Suprapubic skin (tissue), 4 donors: ENCODE data around the gene ATP5PF. TPM values are rescaled to one million over a fixed set of nuclear protein-coding genes. Genes with fewer than 3 reads are reported as not detected.
"Not testable (repeated sequence)": the region's sequence is repeated elsewhere in the genome, so short reads cannot be mapped to it uniquely, and the experiment has no call there.

ENCODE experiments used
- DNase-seq, 2 donors: peaks; one replicate each; pipeline ENCODE4 v3.0.0-alpha.2; 2019; ENCODE audit warnings: low spot score in 2 of 2
- H3K27ac ChIP-seq: fragments of 200-600 bp; sonication (generic); one replicate; pipeline ENCODE4 v1.5.1; 2019
- H3K27me3 ChIP-seq: fragments of 200-600 bp; sonication (generic); one replicate; pipeline ENCODE4 v1.5.1; 2019
- H3K36me3 ChIP-seq: fragments of 200-600 bp; sonication (generic); one replicate; pipeline ENCODE4 v1.5.1; 2019
- H3K4me1 ChIP-seq: fragments of 200-600 bp; sonication (generic); one replicate; pipeline ENCODE4 v1.5.1; 2019
- H3K4me3 ChIP-seq: fragments of 200-600 bp; sonication (generic); one replicate; pipeline ENCODE4 v1.5.1; 2019; ENCODE audit warnings: mild to moderate bottlenecking
- H3K9me3 ChIP-seq: fragments of 200-600 bp; sonication (generic); one replicate; pipeline ENCODE4 v1.5.1; 2019
- EP300 ChIP-seq: sonication (generic); formaldehyde crosslinking; IDR thresholded peaks from one replicate; pipeline ENCODE4 v1.6.1; 2017; ENCODE audit warnings: antibody characterized with exemption
- POLR2A ChIP-seq, 2 donors: fragments of 450-650 bp; IDR thresholded peaks; one replicate each; pipeline ENCODE4 v1.6.1; 2017; ENCODE audit warnings: antibody characterized with exemption in 2 of 2, mild to moderate bottlenecking in 2 of 2, moderate library complexity in 2 of 2
- POLR2AphosphoS5 ChIP-seq, 3 donors: sonication (generic); formaldehyde crosslinking; IDR thresholded peaks; one replicate each; pipeline ENCODE4 v1.6.1; 2017; ENCODE audit warnings: antibody characterized with exemption in 3 of 3
- WGBS: methylation state at CpG from one replicate; pipeline ENCODE4 v1.1.5; 2018; 5-methylcytosine and 5-hydroxymethylcytosine counted together
- total RNA-seq, 4 donors: library from RNA; depleted of rRNA; stranded (reverse); fragments of >200 nt; gene quantifications; one replicate each; pipeline ENCODE4 v1.1.0, GENCODE V29; 2016
- TF ChIP-seq, protein P1 (sequence below), 2 donors: fragments of 200-600 bp in 1 of 2; fragments of 450-650 bp in 1 of 2; sonication (generic) in 1 of 2; IDR thresholded peaks; one replicate each; pipeline ENCODE4 v1.5.1; 2016 to 2019; ENCODE audit warnings: antibody characterized with exemption in 2 of 2, mild to moderate bottlenecking in 1 of 2, moderate library complexity in 1 of 2

Gene ATP5PF
- total RNA-seq, 4 donors from 2014 or later: 45.5 to 66.5 (median 55.1) TPM

DNA sequence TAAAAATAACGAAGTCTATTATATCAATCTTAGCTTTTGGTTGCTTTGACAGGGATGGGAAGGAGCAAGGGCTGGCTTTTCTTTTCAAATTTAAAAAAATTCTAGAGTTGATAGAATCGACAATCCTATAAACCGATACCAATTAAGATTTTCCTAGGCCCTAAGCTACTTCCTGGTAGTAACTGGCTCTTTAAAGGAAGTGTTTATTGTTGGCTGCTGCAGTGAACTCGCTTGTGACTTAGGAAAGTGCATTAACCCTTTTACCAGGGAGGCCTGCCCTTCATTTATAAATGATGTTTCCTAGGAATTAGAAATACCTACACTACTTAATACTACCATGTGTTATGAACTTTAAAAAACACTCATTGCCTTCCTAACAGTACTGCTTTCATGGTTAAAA is 33.2 kb downstream of the ATP5PF start:
- TF ChIP-seq, protein P1, sequence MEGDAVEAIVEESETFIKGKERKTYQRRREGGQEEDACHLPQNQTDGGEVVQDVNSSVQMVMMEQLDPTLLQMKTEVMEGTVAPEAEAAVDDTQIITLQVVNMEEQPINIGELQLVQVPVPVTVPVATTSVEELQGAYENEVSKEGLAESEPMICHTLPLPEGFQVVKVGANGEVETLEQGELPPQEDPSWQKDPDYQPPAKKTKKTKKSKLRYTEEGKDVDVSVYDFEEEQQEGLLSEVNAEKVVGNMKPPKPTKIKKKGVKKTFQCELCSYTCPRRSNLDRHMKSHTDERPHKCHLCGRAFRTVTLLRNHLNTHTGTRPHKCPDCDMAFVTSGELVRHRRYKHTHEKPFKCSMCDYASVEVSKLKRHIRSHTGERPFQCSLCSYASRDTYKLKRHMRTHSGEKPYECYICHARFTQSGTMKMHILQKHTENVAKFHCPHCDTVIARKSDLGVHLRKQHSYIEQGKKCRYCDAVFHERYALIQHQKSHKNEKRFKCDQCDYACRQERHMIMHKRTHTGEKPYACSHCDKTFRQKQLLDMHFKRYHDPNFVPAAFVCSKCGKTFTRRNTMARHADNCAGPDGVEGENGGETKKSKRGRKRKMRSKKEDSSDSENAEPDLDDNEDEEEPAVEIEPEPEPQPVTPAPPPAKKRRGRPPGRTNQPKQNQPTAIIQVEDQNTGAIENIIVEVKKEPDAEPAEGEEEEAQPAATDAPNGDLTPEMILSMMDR (IDR thresholded peaks at IDR 0.05): no peak
- TF ChIP-seq POLR2A (IDR thresholded peaks at IDR 0.05) (no peak), POLR2AphosphoS5 (IDR thresholded peaks at IDR 0.05) (no peak), EP300 (no peak)
- H3K36me3 ChIP-seq: peaks cover 5% of the 10 kb centered on the region
- H3K4me1 ChIP-seq: no peaks in the 10 kb centered on the region
- no peaks in the 10 kb centered on the region for H3K9me3 ChIP-seq
- no peak overlapping the region for H3K27ac ChIP-seq
- H3K27me3 ChIP-seq: no peaks in the 10 kb centered on the region
- H3K4me3 ChIP-seq: no peak overlapping the region
- 75% methylated on average over 4 of the region's 4 CpGs for WGBS
- DNase-seq: no peak

DNA sequence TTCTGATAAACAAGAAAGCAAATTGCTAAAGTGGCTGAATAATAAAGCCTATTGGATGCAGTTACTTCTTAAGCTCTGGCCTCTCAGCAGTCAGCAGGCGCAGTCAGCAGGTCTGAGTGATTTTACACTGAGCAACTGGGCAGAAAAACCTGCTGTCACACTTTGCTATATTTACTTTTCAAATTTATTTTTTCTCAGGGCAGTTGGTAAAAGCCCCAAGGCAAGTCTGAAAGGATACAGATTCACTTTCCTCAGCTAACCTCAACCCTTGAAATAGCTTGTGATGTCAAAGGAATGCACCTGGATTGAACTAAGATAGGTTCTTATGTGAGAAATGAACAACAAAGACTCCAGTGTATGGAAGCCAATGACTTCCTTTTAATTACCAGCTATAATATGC is 34.0 kb downstream of the ATP5PF start:
- Histone ChIP-seq H3K27me3 (no peaks in the 10 kb centered on the region), H3K4me1 (no peaks in the 10 kb centered on the region), H3K4me3 (no peak overlapping the region), H3K36me3 (no peaks in the 10 kb centered on the region), H3K27ac (no peak overlapping the region), H3K9me3 (no peaks in the 10 kb centered on the region)
- TF ChIP-seq, protein P1 (IDR thresholded peaks at IDR 0.05): no peak
- DNase-seq: no peak
- WGBS: 88% methylated on average over 1 of the region's 1 CpG

DNA sequence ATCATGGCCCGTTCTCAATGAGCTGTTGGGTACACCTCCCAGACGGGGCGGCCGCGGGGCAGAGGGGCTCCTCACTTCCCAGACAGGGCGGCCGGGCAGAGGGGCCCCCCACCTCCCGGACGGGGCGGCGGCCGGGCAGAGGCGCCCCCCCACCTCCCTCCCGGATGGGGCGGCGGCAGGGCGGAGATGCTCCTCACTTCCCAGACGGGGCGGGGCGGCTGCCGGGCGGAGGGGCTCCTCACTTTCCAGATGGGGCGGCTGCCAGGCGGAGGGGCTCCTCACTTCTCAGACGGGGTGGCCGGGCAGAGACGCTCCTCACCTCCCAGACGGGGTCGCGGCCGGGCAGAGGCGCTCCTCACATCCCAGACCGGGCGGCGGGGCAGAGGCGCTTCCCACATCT is 39.2 kb downstream of the ATP5PF start:
- H3K4me3 ChIP-seq: not testable (repeated sequence)

DNA sequence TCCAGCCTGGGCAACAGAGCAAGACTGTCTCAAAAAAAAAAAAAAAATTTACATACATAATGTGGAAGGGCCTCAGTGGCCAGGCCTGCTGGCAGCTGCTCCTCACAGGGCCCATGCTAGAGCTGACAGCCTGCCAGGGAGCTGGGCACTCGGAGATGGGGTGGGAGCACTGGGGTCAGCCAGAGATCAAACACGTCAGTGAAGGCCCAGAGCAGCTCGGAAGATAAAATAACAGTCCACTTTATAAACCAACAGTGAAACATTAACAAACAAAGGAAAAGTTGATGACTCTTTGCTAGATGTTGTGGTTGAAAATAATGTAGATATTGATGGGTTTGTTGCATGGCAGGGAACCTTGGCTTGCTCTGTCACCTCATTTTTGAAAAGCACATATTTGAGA is 42.7 kb downstream of the ATP5PF start:
- TF ChIP-seq EP300 (no peak), POLR2A (IDR thresholded peaks at IDR 0.05) (no peak), POLR2AphosphoS5 (IDR thresholded peaks at IDR 0.05) (no peak)
- TF ChIP-seq, protein P1 (IDR thresholded peaks at IDR 0.05): no peak
- no peaks in the 10 kb centered on the region for H3K36me3 ChIP-seq
- H3K27me3 ChIP-seq: no peaks in the 10 kb centered on the region
- WGBS: 87% methylated on average over 3 of the region's 3 CpGs
- H3K27ac ChIP-seq: no peak overlapping the region
- no peaks in the 10 kb centered on the region for H3K4me1 ChIP-seq
- no peaks in the 10 kb centered on the region for H3K9me3 ChIP-seq
- H3K4me3 ChIP-seq: no peak overlapping the region
- no peak for DNase-seq

More for the DNA sequence above, 39.2 kb downstream of the ATP5PF start:
- not testable (repeated sequence) for H3K27ac ChIP-seq, H3K27me3 ChIP-seq, DNase-seq, H3K9me3 ChIP-seq, H3K4me1 ChIP-seq, H3K36me3 ChIP-seq
- 95% methylated on average over 24 of the region's 36 CpGs for WGBS

DNA sequence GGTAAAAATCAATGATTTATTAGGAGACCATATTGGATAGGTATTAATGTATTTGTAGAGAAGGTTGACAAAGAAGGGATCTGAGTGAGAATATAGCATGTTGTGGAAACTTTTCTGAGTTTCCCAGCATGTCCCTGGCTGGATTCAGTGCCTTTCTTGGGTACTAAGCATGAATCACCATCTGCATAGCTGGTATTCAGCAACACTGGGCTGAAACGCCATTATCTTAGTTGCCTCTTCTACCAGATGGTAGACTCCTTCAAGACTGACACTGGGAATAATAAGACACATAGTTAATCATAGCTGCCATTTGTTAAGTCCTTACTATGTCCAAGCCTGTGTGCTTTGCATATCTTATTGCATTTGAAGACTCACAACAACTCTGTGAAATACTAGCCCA is 45.5 kb downstream of the ATP5PF start:
- Histone ChIP-seq H3K27ac (no peak overlapping the region), H3K4me3 (no peak overlapping the region), H3K4me1 (no peaks in the 10 kb centered on the region), H3K27me3 (no peaks in the 10 kb centered on the region), H3K36me3 (no peaks in the 10 kb centered on the region), H3K9me3 (no peaks in the 10 kb centered on the region)
- TF ChIP-seq EP300 (no peak), POLR2AphosphoS5 (IDR thresholded peaks at IDR 0.05) (no peak), POLR2A (IDR thresholded peaks at IDR 0.05) (no peak)
- TF ChIP-seq, protein P1 (IDR thresholded peaks at IDR 0.05): no peak
- 67% methylated on average over 1 of the region's 1 CpG for WGBS
- DNase-seq: no peak
